Measurements from ENCODE around the gene YPEL1.
"Not testable (repeated sequence)": the region's sequence is repeated elsewhere in the genome, so short reads cannot be mapped to it uniquely, and the experiment has no call there.

Gene YPEL1

DNA sequence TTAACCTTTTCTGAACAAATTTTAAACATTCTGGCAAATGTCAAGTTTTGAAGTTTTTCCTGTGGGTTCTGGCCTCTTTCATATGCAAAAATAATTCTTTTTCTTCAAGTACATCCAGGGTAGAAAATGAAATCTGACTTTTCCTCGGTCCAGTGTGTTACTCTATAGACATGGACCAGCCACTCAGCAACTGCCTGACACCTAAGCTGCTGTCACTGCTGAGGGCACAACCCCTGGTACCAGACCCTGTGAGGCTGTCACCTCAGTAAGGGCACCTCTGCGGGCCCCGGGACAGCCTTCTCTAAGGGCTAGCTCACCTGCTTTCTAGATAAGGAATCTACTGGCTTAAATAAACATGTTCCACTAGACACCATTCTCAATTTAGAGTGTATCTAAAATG, 36.0 kb downstream of the YPEL1 start:
- no peak for DNase-seq (ENCODE audit: low read depth in 2 of 2)

- no peak for DNase-seq (ENCODE audit: low read depth in 2 of 2)
Measured at GRCh38 chr22:21698430-21699329, 36.9 kb downstream of the YPEL1 start.

DNA sequence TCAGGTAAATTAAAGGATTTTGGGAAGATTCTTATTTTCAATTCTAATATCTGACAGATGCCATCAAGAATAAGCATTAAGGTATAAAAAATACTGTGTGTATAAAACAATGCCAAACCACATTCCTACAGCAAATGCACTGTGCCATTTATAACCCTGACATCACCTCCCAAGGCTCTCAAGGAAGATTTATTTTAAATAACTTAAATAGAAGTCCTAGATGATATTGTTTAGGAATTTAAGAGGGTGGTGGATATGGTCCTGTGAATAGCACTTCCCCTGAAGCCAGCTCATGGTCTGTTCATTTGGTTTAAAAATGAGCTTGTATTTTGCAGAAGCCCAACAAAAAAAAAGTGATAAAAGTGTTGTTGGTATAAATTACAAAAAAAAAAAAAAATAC, 37.7 kb downstream of the YPEL1 start:
- no peak for DNase-seq (ENCODE audit: low read depth in 2 of 2)

DNA sequence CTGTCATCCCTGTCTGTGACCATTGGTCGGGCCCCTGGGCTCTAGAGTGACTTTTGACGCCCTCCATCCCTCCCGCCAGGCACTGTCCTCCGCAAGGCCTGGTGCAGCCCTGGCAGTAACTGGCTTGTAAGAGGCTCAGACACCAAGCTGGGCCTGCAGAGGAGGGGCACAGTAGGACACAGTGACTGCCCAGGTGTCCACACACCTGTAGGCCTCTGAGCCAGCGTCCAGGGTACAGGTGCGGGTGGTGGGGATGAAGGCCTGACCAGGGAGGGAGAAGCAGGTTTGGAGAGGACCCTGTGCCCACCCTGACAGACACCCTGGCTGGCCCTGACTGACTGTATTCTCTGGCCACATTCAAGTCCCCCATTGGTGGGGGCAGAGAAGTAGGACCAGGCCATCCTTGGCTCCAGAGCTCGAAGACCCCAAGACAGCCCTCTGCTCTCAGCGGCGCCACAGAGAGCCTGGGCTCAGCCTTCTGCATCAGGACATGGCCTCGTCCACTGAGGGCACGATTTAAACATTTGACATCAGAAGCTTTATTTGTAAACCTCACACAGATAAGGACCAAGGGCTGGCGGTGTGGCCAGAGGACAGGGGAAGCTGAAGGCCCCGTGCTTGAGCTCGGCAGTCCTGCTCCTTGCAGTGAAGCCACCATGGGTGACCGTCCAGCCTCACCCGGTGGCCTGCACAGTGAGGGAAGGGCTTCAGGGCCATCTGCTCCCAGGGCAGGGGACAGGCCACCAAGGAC, 38.4 kb downstream of the YPEL1 start:
- DNase-seq (ENCODE audit: low read depth in 2 of 2), result no peak

DNA sequence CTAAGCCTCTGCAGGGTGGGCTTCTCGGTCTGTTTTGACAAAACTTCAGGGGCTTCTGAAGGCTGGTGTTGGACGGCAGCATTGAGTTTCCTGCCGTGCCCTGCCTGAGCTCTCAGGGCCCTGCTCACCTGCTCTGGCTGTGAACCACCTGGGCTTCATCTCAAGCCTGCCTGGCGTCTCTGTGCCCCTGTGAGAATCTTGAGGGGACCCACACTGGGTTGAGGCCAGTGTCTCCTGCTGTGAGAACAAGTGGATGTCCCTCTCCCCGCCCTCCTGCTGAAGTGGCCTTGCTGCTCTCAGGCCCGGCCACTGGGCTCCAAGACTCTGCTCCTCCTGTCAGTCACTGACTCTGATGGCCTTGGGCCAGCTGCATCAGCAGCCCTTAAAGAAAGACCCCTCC, 39.5 kb downstream of the YPEL1 start:
- no peak for DNase-seq (ENCODE audit: low read depth in 2 of 2)

GRCh38 chr22:21695430-21696085, 40.0 kb downstream of the YPEL1 start:
- no peak for DNase-seq (ENCODE audit: low read depth in 2 of 2)

GRCh38 chr22:21694795-21695429, 40.7 kb downstream of the YPEL1 start:
- DNase-seq (ENCODE audit: low read depth in 2 of 2), result no peak

DNA sequence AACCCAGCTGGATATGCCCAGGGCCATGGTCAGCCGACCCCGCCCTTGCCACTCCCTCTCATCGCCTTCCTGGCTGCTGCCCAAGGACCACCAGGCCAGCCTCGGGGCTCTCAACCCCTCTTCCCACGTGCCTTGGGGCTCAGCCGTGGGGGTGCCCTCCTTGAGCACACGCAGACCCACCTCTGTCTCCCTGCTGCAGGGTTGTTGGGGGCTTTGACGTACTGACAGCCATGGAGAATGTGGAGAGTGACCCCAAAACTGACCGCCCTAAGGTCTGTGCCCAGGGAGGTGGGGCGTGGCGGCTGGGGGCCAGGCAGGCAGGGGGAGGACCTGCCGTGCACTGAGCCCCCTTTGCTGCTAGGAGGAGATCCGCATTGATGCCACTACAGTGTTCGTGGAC, 41.2 kb downstream of the YPEL1 start:
- DNase-seq (ENCODE audit: low read depth in 2 of 2), result no peak

GRCh38 chr22:21693999-21694341, 41.6 kb downstream of the YPEL1 start:
- no peak for DNase-seq (ENCODE audit: low read depth in 2 of 2)

DNA sequence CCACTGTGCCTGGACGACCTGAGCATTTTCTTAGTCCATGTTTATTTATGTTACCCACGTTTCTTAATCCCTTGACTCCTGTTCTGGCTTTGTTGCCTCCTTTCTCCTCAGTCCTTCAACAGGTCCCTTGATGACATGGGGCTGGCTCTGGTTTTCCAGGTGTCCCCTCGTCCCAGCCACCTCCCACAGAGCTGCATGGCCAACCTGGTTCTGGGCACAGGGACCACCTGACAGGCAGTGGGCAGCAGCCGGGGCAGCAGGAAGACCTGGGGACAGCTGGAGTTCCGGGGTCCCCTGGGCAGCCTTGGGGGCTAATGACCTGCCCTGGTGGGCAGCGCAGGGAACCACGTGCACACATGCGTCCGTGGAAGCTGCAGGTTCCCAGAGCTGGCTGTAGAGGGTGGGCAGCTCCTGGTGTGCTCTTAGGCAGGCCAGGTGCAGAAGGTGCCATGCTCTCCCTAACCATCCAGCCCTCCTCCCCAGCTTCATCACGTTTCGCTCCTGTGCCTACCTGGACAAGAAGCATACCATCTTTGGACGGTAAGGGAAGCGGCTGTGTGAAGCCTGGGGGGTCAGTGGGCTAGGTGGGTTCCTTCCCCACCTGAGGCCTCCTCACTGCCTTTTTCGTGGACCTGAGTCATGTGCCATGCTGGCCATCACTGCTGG, 42.1 kb downstream of the YPEL1 start:
- DNase-seq (ENCODE audit: low read depth in 2 of 2), result no peak

- DNase-seq (ENCODE audit: low read depth in 2 of 2), result not testable (repeated sequence)
Measured at GRCh38 chr22:21692856-21693255, 42.7 kb downstream of the YPEL1 start.

GRCh38 chr22:21691816-21692215, 43.8 kb downstream of the YPEL1 start:
- DNase-seq (ENCODE audit: low read depth in 2 of 2), result no peak

DNA sequence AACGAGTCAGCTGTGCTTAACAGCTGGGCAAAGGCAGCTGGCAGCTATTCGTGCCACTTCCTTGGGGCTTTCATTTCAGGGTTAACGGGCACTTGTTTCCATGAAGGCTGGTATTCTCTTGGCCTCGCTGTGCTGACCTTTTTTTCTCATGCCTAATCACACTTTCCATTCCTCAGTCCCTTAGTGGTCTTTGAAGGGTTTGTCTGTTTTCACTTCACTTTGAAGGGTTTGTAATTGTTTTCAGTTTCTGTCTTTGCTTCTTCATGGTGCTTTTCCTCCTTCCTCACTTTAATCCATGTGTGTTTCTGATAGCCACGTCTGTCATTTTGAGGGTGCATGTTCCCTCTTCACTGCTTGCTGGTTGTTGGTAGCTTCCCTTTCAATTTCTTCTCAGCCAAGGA, 45.2 kb downstream of the YPEL1 start:
- no peak for DNase-seq (ENCODE audit: low read depth in 2 of 2)

- no peak for DNase-seq (ENCODE audit: low read depth in 2 of 2)
Measured at GRCh38 chr22:21688706-21689381, 46.8 kb downstream of the YPEL1 start.

- no peak for DNase-seq (ENCODE audit: low read depth in 2 of 2)
Measured at GRCh38 chr22:21688341-21688705, 47.3 kb downstream of the YPEL1 start.

DNA sequence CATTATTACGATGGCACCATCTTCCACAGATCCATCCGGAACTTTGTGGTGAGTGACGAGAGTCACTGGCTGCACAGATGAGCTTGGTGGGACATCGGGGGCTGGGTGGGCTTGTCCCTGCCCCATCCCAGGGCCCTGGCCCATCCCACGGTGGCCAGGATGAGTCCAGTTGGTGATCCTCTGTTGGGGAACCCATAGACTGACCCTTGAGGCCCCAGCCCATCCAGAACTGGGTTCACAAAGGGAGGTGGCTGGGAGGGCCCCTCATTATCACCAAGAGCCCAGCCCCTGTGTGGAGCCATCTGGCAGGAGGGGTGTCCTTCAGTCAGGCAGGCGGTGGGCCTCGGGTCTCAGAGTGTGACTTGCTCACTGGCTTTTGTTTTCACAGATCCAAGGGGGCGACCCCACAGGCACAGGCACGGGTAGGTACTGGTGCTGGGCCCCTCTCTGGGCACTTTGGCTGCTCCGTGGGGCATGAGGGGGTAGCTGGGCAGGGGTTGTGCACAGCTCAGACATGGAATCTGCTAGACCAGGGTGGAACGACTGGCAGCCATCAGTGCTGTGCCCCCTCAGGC, 47.8 kb downstream of the YPEL1 start:
- DNase-seq (ENCODE audit: low read depth in 2 of 2), result no peak

DNA sequence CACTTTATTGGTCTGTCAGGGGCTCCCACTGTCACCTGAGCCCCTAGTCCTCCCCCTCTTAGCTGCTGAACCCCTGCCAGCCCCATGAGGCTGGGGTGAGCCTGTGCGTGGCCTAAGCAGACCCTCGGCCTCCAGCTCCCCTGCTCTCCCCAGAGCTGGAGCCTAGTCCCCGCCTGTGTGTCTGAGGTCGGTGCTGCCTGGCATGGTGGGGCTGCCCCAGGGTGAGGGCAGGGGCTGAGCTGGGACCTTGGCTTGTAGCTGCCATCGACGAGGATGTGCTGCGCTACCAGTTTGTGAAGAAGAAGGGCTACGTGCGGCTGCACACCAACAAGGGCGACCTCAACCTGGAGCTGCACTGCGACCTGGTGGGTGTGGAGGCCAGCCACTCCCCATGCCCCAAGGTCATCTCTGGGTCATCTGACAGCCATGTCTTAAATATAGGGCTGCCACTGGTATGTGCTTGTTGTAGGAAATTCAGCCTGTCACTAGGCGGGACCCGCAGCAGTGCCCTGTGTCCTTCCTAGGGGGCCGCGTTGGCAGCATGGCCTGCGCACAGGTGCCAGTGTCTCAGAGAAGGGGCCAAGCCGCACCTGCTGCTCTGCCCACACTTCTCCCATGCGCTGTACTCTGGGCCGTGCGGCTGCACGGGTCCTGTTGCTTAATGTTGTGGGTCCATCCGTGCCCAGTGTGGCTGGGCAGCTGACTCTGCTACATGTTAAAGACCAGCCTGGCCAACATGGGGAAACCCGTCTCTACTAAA, 48.8 kb downstream of the YPEL1 start:
- DNase-seq (ENCODE audit: low read depth in 2 of 2), result no peak

- no peak for DNase-seq (ENCODE audit: low read depth in 2 of 2)
Measured at GRCh38 chr22:21686193-21686608, 49.4 kb downstream of the YPEL1 start.

DNA sequence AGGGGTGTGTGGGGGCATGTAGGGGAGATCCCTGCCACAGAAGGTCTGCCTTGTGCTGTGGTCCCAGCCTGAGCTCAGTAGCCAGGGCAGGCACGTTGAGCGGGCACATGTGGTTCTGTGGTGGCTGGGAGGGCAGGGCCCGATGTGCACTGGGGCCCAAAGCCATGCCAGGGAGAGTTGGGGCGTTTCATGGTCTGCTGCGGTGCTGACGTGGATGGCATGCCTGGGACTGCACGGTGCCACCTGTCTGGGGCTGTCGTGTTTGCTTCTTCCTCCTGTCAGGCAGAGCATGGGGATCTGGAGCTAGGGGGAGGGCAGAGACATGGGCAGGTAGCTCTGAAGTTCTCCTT, 50.5 kb downstream of the YPEL1 start:
- DNase-seq (ENCODE audit: low read depth in 2 of 2), result no peak

Data from fibroblast of skin of left quadriceps (primary cell).